NCI-H82 (cell line): ENCODE measurements around the gene AGPAT2.

Experiments used
- DNase-seq: peaks from one replicate; lab custom pipeline; 2025; lab: John Stamatoyannopoulos, UW

Gene AGPAT2

GRCh38 chr9:136661641-136662325 lies 25.5 kb downstream of the AGPAT2 start:
- no peak for DNase-seq

GRCh38 chr9:136660971-136661550 lies 26.2 kb downstream of the AGPAT2 start:
- DNase-seq = no peak

DNA sequence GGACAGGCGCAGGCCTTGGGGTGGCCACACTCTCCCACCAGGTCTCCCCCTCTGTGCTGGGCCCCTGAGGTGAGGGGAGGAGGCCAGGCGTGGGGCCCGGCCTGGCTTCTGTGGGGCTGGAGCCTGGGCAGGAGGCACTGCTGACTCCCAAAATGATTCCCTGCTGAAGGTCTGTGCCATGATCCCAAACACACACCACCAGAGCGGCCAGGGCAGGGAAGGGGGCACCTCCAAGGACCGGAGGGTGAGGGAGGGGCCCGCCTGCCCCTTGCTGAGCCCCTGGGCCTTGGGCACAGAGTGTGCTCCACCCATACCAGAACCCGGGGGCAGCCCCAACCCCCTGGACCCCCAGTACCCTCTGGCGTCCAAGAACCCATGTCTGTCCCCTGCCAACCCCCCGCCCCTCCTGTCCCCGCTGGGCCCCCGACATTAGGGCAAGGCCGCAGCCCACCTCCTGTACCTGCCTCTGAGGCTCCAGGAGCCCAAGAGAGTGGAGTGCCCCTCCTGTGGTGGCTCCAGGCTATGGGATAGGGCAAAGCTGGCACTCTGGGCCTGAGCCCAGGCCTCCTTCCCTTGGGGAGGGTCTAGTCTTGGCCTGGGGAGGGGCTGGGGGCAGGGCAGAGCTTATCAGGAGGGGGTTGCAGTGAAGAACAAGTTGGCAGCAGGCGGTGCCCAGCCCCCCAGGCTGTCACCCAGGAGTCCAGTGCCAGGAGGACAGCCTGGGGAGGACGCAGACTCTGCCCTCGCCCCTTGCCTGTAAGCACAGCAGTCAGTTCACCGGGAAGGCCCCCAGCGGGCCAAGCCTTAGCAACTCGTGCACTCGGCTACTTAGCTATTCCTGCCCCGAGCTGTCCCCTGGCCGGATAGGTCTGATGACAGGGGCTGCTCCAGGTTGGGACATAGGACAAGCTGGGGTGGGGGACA lies 27.1 kb downstream of the AGPAT2 start:
- no peak for DNase-seq

DNA sequence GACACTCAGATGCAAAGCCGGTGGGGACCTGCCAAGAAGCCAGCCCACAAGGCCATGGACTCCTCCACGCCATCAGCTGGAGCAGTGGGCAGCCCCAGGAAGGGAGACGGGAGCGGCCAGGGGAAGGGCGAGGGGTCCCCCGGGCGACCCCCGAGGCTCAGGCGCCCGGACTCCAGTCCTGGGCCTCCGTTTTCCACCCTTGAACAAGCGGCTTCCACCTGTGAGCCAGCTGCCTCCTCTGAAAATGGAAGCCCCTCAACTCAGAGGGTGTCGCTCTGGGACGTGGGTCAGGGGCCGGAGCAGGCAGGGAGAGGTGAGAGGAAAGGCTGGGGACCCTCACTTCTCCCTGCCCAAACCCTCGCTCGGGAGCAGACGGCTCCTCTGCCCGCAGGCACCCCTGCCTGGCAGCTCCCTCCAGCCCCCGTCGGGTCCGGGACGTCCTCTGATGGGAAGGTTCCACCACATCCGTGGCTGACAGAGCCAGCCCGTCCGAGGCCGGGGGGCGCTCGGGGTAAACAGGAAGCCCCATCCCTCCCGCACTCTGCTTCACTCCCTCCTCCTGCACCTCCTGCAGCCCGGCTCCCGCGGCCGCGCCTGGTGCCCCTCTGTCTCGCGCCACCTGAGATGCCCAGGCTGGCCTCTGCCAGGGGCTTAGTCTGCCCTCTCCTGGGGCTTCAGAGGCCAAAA lies 28.3 kb downstream of the AGPAT2 start:
- DNase-seq = peak; percentile 17

DNA sequence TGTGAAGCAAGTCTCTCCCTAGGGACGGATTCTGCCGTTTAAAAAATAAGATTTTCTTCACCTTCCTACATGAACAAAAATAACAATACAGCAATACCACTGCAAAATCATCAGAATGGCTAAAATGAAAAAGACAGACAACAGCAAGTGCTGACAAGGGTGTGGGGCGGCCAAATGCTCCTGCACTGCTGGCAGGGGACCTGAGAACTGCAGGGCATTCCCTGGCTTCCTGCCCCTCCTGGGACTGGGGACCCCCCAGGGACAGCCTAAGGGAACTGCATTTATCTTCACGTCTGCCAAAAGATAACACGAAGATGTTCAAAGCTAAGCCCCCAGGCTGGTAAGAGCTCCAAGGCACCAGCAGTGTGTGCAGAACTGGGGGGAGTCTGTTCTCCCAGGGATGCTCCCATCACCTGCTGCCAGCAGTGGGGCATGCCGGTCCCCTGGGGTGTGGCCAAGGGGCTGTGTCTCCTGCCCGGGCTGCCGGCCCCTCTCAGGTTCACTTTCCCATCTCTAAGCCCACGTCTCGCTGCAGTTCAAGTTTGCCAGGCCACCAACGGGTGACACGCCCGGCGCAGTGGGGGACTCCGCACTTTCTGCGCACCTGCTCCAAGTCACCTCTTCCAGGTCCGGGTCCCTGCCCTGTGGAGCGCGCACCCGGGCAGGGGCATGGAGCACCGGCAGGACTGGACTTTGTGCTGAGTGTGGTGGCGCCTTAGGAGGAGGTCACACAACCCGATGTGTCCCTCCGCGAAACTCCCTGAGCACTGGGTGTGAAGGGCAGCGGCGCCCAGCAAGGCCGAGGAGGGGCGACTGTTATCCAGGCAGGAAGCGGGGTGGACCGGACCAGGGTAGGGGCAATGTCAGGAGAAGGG lies 29.0 kb downstream of the AGPAT2 start:
- no peak for DNase-seq

- DNase-seq = no peak
These were observed 30.3 kb downstream of the AGPAT2 start for GRCh38 chr9:136656795-136657611.

GRCh38 chr9:136656183-136656738 lies 31.0 kb downstream of the AGPAT2 start:
- DNase-seq = no peak

- no peak for DNase-seq
These were observed 31.6 kb downstream of the AGPAT2 start for GRCh38 chr9:136655536-136656182.

DNA sequence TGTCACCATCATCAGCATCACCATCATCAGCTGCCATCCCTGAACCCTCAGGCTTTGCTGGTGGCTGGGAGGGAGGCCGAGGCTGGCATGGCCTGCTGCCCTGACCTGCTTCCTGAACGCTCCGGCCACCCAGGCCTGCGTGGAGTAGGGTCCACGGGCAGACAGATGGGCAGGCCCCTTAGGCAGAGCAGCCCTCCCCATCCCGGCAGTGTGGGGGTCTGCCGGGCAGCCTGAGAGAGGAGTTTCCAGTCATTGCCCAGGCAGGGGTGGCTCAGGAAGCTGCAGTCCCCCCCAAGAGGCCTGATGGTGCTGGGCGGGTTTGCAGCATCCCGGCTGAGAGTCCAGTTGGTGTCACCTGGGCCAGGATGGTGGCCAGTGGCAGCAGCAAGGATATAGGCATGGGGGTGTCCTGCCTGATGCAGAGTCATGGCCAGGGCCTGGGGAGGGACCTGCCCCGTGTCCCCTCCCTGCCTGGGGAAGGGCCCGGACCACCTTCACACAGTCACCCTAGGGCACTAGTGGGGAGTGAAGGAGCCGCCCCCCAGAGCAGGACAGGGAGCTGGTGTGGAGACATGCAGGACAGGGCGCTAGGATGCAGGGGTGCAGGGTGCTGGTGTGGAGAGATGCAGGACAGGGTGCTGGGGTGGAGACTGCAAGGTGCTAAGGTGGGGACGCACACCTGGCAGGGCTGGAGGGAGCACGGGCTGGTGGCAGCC lies 32.3 kb downstream of the AGPAT2 start:
- no peak for DNase-seq

- DNase-seq = no peak
These were observed 33.8 kb downstream of the AGPAT2 start for GRCh38 chr9:136653323-136654079.

- no peak for DNase-seq
These were observed 35.4 kb downstream of the AGPAT2 start for GRCh38 chr9:136651860-136652259.

DNA sequence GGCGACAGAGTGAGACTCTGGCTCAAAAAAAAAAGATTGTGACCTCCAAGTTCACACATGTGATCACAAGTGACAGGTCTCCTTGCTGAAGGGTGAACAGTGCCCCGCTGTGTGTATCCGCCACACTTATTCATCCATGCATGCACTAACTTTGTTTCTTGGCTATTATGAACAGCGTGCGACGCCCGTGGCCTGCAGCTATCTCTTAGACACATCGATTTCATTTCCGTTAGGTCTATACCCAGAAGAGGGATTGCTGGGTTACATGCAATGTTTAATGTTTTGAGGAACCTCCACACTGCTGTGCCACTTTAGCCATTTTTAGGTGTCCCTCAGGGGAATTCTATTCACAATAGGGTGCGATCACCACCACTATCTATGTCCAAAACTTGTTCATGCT lies 36.6 kb downstream of the AGPAT2 start:
- no peak for DNase-seq

DNA sequence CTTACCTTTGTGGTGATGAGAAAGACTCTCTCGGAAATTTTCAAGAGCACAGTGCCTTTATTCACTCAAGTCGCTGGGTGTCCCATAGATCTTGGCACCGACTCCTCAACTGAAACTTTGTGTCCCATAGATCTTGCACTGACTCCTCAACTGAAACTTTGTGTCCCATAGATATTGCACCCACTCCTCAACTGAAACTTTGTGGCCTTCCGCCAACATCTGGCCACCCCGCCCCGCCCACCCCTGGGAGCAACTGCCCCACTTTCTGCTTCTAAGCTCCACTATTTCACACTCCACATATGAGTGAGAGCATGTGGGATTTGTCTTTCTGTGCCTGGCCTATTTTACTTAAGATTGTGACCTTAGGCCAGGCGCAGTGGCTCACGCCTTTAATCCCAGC lies 37.2 kb downstream of the AGPAT2 start:
- DNase-seq = no peak

DNA sequence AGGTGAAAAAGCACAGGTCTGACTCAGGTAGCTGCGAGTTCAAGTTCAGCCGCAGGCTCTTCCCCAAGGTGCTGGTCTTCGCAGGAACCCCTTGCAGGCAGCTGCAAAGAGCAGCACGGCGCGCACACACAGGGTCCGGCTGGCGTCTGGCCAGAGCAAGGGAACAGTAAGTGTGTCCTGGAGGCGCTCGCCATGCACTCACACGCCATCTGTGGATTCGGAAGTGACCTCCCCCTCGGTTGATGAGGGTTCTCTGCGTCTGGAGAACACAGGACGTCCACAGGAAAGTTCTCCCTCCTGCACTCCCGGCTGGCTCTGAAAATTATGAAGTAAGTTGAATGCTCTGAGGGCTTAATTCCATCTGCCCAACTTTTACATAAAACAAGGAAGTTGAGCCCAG lies 38.5 kb downstream of the AGPAT2 start:
- DNase-seq = no peak

GRCh38 chr9:136646827-136647711 lies 40.2 kb downstream of the AGPAT2 start:
- no peak for DNase-seq

- no peak for DNase-seq
These were observed 41.1 kb downstream of the AGPAT2 start for GRCh38 chr9:136645903-136646754.
